H1 (cell line): ENCODE measurements around the gene DIP2C. TPM values are rescaled to one million over a fixed set of nuclear protein-coding genes. Genes with fewer than 3 reads are reported as not detected.

ENCODE experiments used
- CTCF ChIA-PET: fragments of 300-600 bp; sonication (Branson Sonifier 250); formaldehyde crosslinking; loops from one replicate; lab custom pipeline; 2021; ENCODE audit not compliant: partially characterized antibody; lab: Charles Lee
- POLR2A ChIA-PET: fragments of 300-600 bp; sonication (Branson Sonifier 250); formaldehyde crosslinking; loops from one replicate; lab custom pipeline; 2021; ENCODE audit warnings: inconsistent platforms; ENCODE audit not compliant: partially characterized antibody; lab: Charles Lee
- DNase-seq, 2 experiments: peaks; one replicate each; pipeline versions ENCODE4 v3.0.0 to v3.0.0-alpha.2; 2010 to 2022; ENCODE audit warnings: low spot score in 2 of 2, low read depth in 1 of 2, mixed read lengths in 1 of 2
- FAIRE-seq: peaks from 2 replicates; lab custom pipeline; 2011; peaks lifted over from hg19 to GRCh38; lab: Jason Lieb, UNC
- H2AFZ ChIP-seq: 2 replicates; pipeline ENCODE4 v1.8.1; 2012; ENCODE audit warnings: low read length, inconsistent platforms
- H2AK5ac ChIP-seq: 2 replicates; pipeline ENCODE4 v1.6.1; 2013; ENCODE audit warnings: low read depth, low read length
- H2BK120ac ChIP-seq: replicated peaks from 2 replicates; pipeline ENCODE3; 2013; ENCODE audit warnings: low read depth, low read length, inconsistent platforms
- H2BK12ac ChIP-seq: 2 replicates; pipeline ENCODE4 v1.6.1; 2013; ENCODE audit warnings: low read depth, low read length
- H2BK15ac ChIP-seq: 2 replicates; pipeline ENCODE4 v1.6.1; 2013; ENCODE audit warnings: low read length
- H2BK20ac ChIP-seq: 2 replicates; pipeline ENCODE4 v1.6.1; 2013; ENCODE audit warnings: low read length
- H2BK5ac ChIP-seq: 2 replicates; pipeline ENCODE4 v1.6.1; 2013; ENCODE audit warnings: low read depth, low read length
- H3K14ac ChIP-seq: 2 replicates; pipeline ENCODE4 v1.6.1; 2013; ENCODE audit warnings: inconsistent platforms; ENCODE audit not compliant: insufficient read length
- H3K18ac ChIP-seq: 2 replicates; pipeline ENCODE4 v1.6.1; 2013; ENCODE audit warnings: low read length; ENCODE audit errors: extremely low read depth
- H3K23ac ChIP-seq: 2 replicates; pipeline ENCODE4 v1.6.1; 2013; ENCODE audit warnings: inconsistent platforms; ENCODE audit not compliant: insufficient read length
- H3K23me2 ChIP-seq: 2 replicates; pipeline ENCODE4 v1.6.1; 2013; ENCODE audit warnings: low read depth, low read length
- H3K27ac ChIP-seq: 2 replicates; pipeline ENCODE4 v1.6.1; 2011; ENCODE audit warnings: low read depth, low read length, inconsistent platforms
- H3K27me3 ChIP-seq, 4 experiments: replicated peaks in 1 of 4; 1 replicate in 1 of 4; 2 replicates in 3 of 4; pipeline versions ENCODE4 v1.6.1 to v1.8.1; 2011 to 2013; ENCODE audit warnings: low read length in 3 of 4, mild to moderate bottlenecking in 3 of 4, inconsistent platforms in 2 of 4, mixed read lengths in 2 of 4, moderate library complexity in 1 of 4; ENCODE audit not compliant: control insufficient read depth in 3 of 4, insufficient read depth in 3 of 4; ENCODE audit errors: extremely low read depth in 1 of 4
- H3K36me3 ChIP-seq, 4 experiments: 2 replicates each; pipeline versions ENCODE4 v1.6.1 to v1.8.1; 2011 to 2013; ENCODE audit warnings: mild to moderate bottlenecking in 4 of 4, low read length in 3 of 4, moderate library complexity in 2 of 4, control low read depth in 1 of 4, inconsistent platforms in 1 of 4; ENCODE audit not compliant: insufficient read depth in 4 of 4, control insufficient read depth in 2 of 4
- H3K4ac ChIP-seq: replicated peaks from 2 replicates; pipeline ENCODE3; 2013; ENCODE audit warnings: low read length, low read depth, mixed read lengths, inconsistent platforms; ENCODE audit not compliant: insufficient read length
- H3K4me1 ChIP-seq, 4 experiments: replicated peaks in 1 of 4; 1 replicate in 1 of 4; 2 replicates in 3 of 4; pipeline versions ENCODE4 v1.6.1 to v1.8.1; 2011 to 2013; ENCODE audit warnings: low read length in 3 of 4, inconsistent platforms in 2 of 4, mixed read lengths in 1 of 4; ENCODE audit not compliant: insufficient read depth in 4 of 4, control insufficient read depth in 3 of 4
- H3K4me2 ChIP-seq, 2 experiments: 2 replicates each; pipeline versions ENCODE4 v1.6.1 to v1.8.1; 2011 to 2013; ENCODE audit warnings: low read depth in 2 of 2, low read length in 2 of 2, control low read depth in 1 of 2, inconsistent platforms in 1 of 2, mild to moderate bottlenecking in 1 of 2; ENCODE audit not compliant: insufficient read depth in 1 of 2
- H3K4me3 ChIP-seq, 4 experiments: fragments of 200-600, 300-600 bp in 1 of 4; sonication (generic), shearing (Covaris generic), sonication (Bioruptor Twin) in 1 of 4; 2 replicates each; pipeline versions ENCODE4 v1.5.1 to v1.8.1; 2011 to 2016; ENCODE audit warnings: low read length in 4 of 4, low read depth in 3 of 4, control low read depth in 2 of 4, inconsistent platforms in 2 of 4, mild to moderate bottlenecking in 2 of 4, mixed read lengths in 1 of 4, moderate library complexity in 1 of 4; ENCODE audit not compliant: insufficient read depth in 2 of 4; ENCODE audit errors: extremely low read depth in 1 of 4
- H3K56ac ChIP-seq: replicated peaks from 2 replicates; pipeline ENCODE3; 2013; ENCODE audit warnings: low read depth, mild to moderate bottlenecking, mixed read lengths, low read length, inconsistent platforms; ENCODE audit not compliant: insufficient read length
- H3K79me1 ChIP-seq: 2 replicates; pipeline ENCODE4 v1.6.1; 2013; ENCODE audit warnings: low read depth, low read length, control low read depth
- H3K79me2 ChIP-seq, 2 experiments: 2 replicates each; pipeline versions ENCODE4 v1.6.1 to v1.8.1; 2012 to 2013; ENCODE audit warnings: low read length in 2 of 2, mild to moderate bottlenecking in 2 of 2, inconsistent platforms in 1 of 2; ENCODE audit not compliant: insufficient read depth in 2 of 2, control insufficient read depth in 1 of 2
- H3K9ac ChIP-seq, 4 experiments: replicated peaks in 1 of 4; 1 replicate in 1 of 4; 2 replicates in 3 of 4; pipeline versions ENCODE4 v1.6.1 to v1.8.1; 2011 to 2013; ENCODE audit warnings: low read depth in 3 of 4, low read length in 3 of 4, control low read depth in 2 of 4, mild to moderate bottlenecking in 2 of 4, moderate library complexity in 2 of 4, inconsistent platforms in 1 of 4; ENCODE audit errors: extremely low read depth in 1 of 4
- H3K9me3 ChIP-seq, 2 experiments: 2 replicates each; pipeline versions ENCODE4 v1.6.1 to v1.8.1; 2012 to 2013; ENCODE audit warnings: mild to moderate bottlenecking in 2 of 2, moderate library complexity in 2 of 2, control low read depth in 1 of 2, inconsistent platforms in 1 of 2, low read depth in 1 of 2, low read length in 1 of 2, mixed read lengths in 1 of 2; ENCODE audit not compliant: insufficient read depth in 2 of 2
- H4K20me1 ChIP-seq, 2 experiments: replicated peaks in 1 of 2; 2 replicates each; pipeline versions ENCODE3 to v1.8.1; 2011 to 2013; ENCODE audit warnings: inconsistent platforms in 2 of 2, low read length in 2 of 2, mild to moderate bottlenecking in 1 of 2; ENCODE audit not compliant: insufficient read depth in 2 of 2, control insufficient read depth in 1 of 2
- H4K5ac ChIP-seq: 2 replicates; pipeline ENCODE4 v1.6.1; 2013; ENCODE audit warnings: low read length, low read depth, mixed read lengths, inconsistent platforms; ENCODE audit not compliant: insufficient read length
- H4K8ac ChIP-seq: 2 replicates; pipeline ENCODE4 v1.8.0; 2013; ENCODE audit warnings: mild to moderate bottlenecking, moderate library complexity, low read length, inconsistent platforms; ENCODE audit not compliant: insufficient read depth; ENCODE audit errors: extremely low read depth
- H4K91ac ChIP-seq: replicated peaks from 2 replicates; pipeline ENCODE3; 2013; ENCODE audit warnings: low read length, mixed read lengths, inconsistent platforms; ENCODE audit not compliant: insufficient read length
- CBX5 ChIP-seq: fragments of 300-800, 300-1000 bp; sonication (generic); IDR thresholded peaks from 2 replicates; pipeline ENCODE4 v1.7.1; 2016; ENCODE audit warnings: antibody characterized with exemption, low read length, low read depth
- CHD1 ChIP-seq: IDR thresholded peaks from 2 replicates; pipeline ENCODE4 v1.6.1; 2012; ENCODE audit warnings: low read depth, low read length, improper control_type of control experiment
- CTBP2 ChIP-seq: IDR thresholded peaks from 2 replicates; pipeline ENCODE4 v1.7.0; 2011; ENCODE audit warnings: borderline replicate concordance, mild to moderate bottlenecking, moderate library complexity, mixed read lengths, low read length; ENCODE audit not compliant: insufficient read depth, insufficient read length
- EGR1 ChIP-seq: IDR thresholded peaks from 2 replicates; pipeline ENCODE4 v1.6.1; 2011; ENCODE audit warnings: low read depth, low read length, borderline replicate concordance
- EZH2 ChIP-seq: fragments of 200-600 bp; sonication (generic); IDR thresholded peaks from 2 replicates; pipeline ENCODE4 v1.7.1; 2012; ENCODE audit warnings: low read depth, mild to moderate bottlenecking, moderate library complexity, low read length, inconsistent platforms; ENCODE audit not compliant: severe bottlenecking
- NRF1 ChIP-seq: IDR thresholded peaks from 2 replicates; pipeline ENCODE4 v1.6.1; 2011; ENCODE audit warnings: mild to moderate bottlenecking, low read depth, low read length, improper control_type of control experiment
- SUZ12 ChIP-seq: fragments of 200-600 bp; sonication (generic); IDR thresholded peaks from 2 replicates; pipeline ENCODE4 v1.6.1; 2012; ENCODE audit warnings: mild to moderate bottlenecking, inconsistent platforms, low read length, moderate library complexity, mixed read lengths
- TBP ChIP-seq: IDR thresholded peaks from 2 replicates; pipeline ENCODE4 v1.6.1; 2011; ENCODE audit warnings: low read depth, low read length, improper control_type of control experiment
- WGBS, 2 experiments: shearing (Covaris generic) in 1 of 2; methylation state at CpG; one replicate each; pipeline versions ENCODE4 v1.1.6 to v1.1.7; 2013 to 2015; ENCODE audit warnings: low lambda C conversion rate in 2 of 2, mixed read lengths in 2 of 2, inconsistent platforms in 1 of 2, low coverage in 1 of 2, missing lambda C conversion rate in 1 of 2; ENCODE audit not compliant: insufficient replicate concordance in 2 of 2, insufficient coverage in 1 of 2, insufficient read length in 1 of 2; ENCODE audit errors: extremely low coverage in 1 of 2, missing lambda C conversion rate in 1 of 2; 5-methylcytosine and 5-hydroxymethylcytosine counted together
- polyA plus RNA-seq, 7 experiments: library from polyadenylated mRNA; depleted of rRNA in 3 of 7; stranded (reverse) in 5 of 7; unstranded in 2 of 7; fragments of >200 nt in 5 of 7; fragments of 200-250 nt in 2 of 7; gene quantifications; 1 replicate in 5 of 7; 2 replicates in 1 of 7; 4 replicates in 1 of 7; pipeline versions ENCODE4 v1.2.1 to v1.2.3, GENCODE V29; 2011 to 2013; ENCODE audit warnings: missing spikeins in 2 of 7, mixed read lengths in 2 of 7
- total RNA-seq: library from RNA; stranded (reverse); fragmentation: NEBNext Ultra II Directional; extraction: Animal tissue kit (Norgen Biotek cat#: 25700); gene quantifications from 2 replicates; pipeline ENCODE4 v1.2.1, GENCODE V29; 2021
- TF ChIP-seq, protein P1 (sequence below): IDR thresholded peaks from 2 replicates; pipeline ENCODE4 v1.6.1; 2011; ENCODE audit warnings: low read length, improper control_type of control experiment
- TF ChIP-seq, protein P2 (sequence below): IDR thresholded peaks from 2 replicates; pipeline ENCODE4 v1.6.1; 2011; ENCODE audit warnings: low read depth, mild to moderate bottlenecking, low read length; ENCODE audit not compliant: insufficient read depth

DIP2C gene
- total and polyA plus RNA-seq, 2 of the 8 experiments (the other 6 are each of a cell fraction or from before 2014, with no cell fraction given): 3.8 to 9.3 TPM

DNA sequence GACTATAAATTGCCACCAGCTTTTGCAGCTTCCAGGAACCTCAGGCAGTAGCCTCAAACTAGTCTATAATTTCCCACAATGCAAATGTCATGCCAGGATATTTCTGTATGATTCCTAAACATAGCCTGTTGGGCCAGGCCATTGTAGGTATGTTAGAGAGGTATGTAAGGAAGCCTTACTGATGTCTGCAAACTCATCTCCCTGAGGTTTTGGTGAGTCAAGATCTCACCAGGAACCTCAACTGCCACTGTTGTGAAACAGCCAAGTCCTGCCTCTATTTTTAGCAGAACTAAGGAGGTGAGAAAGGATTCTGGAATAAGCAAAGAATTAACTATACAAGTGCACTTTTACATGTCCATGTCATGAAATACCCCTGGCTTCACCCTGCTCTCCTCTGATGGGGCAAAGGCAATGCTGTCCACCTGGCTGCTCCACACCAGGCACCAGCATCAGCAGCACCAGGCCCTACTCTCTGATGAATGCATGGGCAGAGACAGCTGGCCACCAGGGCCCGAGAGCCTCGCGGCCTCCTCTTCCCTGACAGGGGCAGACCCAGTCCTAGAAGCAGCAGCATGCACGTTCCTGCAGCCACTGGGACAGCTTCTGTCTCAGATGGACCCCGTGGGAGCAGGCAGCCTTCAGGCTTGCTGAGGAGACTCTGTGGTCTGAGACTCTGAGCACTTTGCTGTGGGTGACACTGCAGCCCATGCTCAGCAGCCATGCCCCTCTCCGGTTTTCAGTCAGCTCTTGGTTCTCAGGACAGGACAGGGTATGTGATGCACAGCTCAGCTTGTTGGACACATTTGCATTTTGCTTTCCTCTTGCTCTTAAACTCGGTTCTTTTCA is 407.0 kb downstream of the DIP2C start:
- no peaks in the 10 kb centered on the region for H3K79me1 ChIP-seq
- H3K4ac ChIP-seq: no peak overlapping the region
- no peaks in the 10 kb centered on the region for H3K36me3 ChIP-seq
- no peak overlapping the region for H2BK120ac ChIP-seq
- no peak overlapping the region for H3K14ac ChIP-seq
- no peaks in the 10 kb centered on the region for H3K9me3 ChIP-seq
- no peaks in the 10 kb centered on the region for H3K23me2 ChIP-seq
- no peak overlapping the region for H3K4me2 ChIP-seq
- H4K8ac ChIP-seq: no peak overlapping the region
- H2BK5ac ChIP-seq: no peak overlapping the region; the same call in 1 of the 2 replicates
- no peak overlapping the region for H3K23ac ChIP-seq
- no peak overlapping the region for H3K18ac ChIP-seq
- peak overlapping the region in 1 of 4 experiments; percentile 13; a peak in 1 of 7 replicates for H3K9ac ChIP-seq
- H2BK12ac ChIP-seq: no peak overlapping the region
- POLR2A ChIA-PET: no interaction called here
- no peak overlapping the region for H3K27ac ChIP-seq
- no peak overlapping the region for H2AFZ ChIP-seq
- DNase-seq: no peak
- FAIRE-seq: no peak
- H4K5ac ChIP-seq: no peak overlapping the region
- no peak overlapping the region for H3K4me3 ChIP-seq
- H3K79me2 ChIP-seq: no peaks in the 10 kb centered on the region
- no peaks in the 10 kb centered on the region for H3K27me3 ChIP-seq
- CTCF ChIA-PET: interaction anchor here (1.0 to 2.0 kb wide), 3 partner anchors 9 to 16 kb away, joined by 3 to 4 read pairs (median 4); no protein-coding TSS in a partner anchor
- peaks cover 0 to 2% (median 0%) of the 10 kb centered on the region in 4 experiments; a peak in 1 of 7 replicates for H3K4me1 ChIP-seq
- no peak overlapping the region for H2BK15ac ChIP-seq
- H4K20me1 ChIP-seq: no peaks in the 10 kb centered on the region
- no peak overlapping the region for H4K91ac ChIP-seq
- 81% methylated on average over 7 of the region's 7 CpGs; no CpG with 5 or more reads in 1 of the 2 experiments for WGBS, 2 experiments
- H2BK20ac ChIP-seq: 0 out of 2 replicates have a peak overlapping the region, but pooled peaks have one; percentile 56
- no peak overlapping the region for H2AK5ac ChIP-seq
- H3K56ac ChIP-seq: no peak overlapping the region
- TF ChIP-seq NRF1 (no peak), TBP (no peak), CHD1 (no peak), CTBP2 (no peak), CBX5 (no peak), EGR1 (no peak), SUZ12 (no peak), EZH2 (no peak)
- TF ChIP-seq, protein P1, sequence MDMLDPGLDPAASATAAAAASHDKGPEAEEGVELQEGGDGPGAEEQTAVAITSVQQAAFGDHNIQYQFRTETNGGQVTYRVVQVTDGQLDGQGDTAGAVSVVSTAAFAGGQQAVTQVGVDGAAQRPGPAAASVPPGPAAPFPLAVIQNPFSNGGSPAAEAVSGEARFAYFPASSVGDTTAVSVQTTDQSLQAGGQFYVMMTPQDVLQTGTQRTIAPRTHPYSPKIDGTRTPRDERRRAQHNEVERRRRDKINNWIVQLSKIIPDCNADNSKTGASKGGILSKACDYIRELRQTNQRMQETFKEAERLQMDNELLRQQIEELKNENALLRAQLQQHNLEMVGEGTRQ: no peak
- TF ChIP-seq, protein P2, sequence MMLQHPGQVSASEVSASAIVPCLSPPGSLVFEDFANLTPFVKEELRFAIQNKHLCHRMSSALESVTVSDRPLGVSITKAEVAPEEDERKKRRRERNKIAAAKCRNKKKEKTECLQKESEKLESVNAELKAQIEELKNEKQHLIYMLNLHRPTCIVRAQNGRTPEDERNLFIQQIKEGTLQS: no peak
